Measurements from ENCODE around the gene CADM2. TPM values are rescaled to one million over a fixed set of nuclear protein-coding genes. Genes with fewer than 3 reads are reported as not detected.

The CADM2 gene
- total RNA-seq, 1 donor, result not detected

GRCh38 chr3:85785766-85786165 lies 827.0 kb downstream of the CADM2 start:
- TF ChIP-seq CTCF (IDR thresholded peaks at IDR 0.05; ENCODE audit: extremely low read depth, low read depth, low read length), result no peak
- H3K4me1 ChIP-seq (ENCODE audit: insufficient read depth, low read length), result no peaks in the 10 kb centered on the region
- no peak overlapping the region for H3K4me2 ChIP-seq (ENCODE audit: insufficient read depth, low read length)

GRCh38 chr3:85790445-85791030 lies 831.7 kb downstream of the CADM2 start:
- Histone ChIP-seq H3K4me1 (ENCODE audit: insufficient read depth, low read length) (no peaks in the 10 kb centered on the region), H3K4me2 (ENCODE audit: insufficient read depth, low read length) (no peak overlapping the region), H3K79me2 (ENCODE audit: insufficient read depth, low read length) (no peaks in the 10 kb centered on the region), H3K9me3 (ENCODE audit: low read depth, low read length) (peaks cover 2% of the 10 kb centered on the region), H3K4me3 (ENCODE audit: insufficient read depth, low read length) (no peak overlapping the region), H3K36me3 (ENCODE audit: insufficient read depth, low read length) (no peaks in the 10 kb centered on the region), H3K27ac (ENCODE audit: low read depth, low read length) (no peak overlapping the region), H2AFZ (ENCODE audit: low read length) (no peak overlapping the region), H3K27me3 (ENCODE audit: insufficient read depth, low read length) (no peaks in the 10 kb centered on the region), H4K20me1 (ENCODE audit: insufficient read depth, low read length) (no peaks in the 10 kb centered on the region)
- TF ChIP-seq CTCF (IDR thresholded peaks at IDR 0.05; ENCODE audit: extremely low read depth, low read depth, low read length), result no peak
- DNase-seq (ENCODE audit: insufficient read length, low spot score, missing footprints), result no peak

More at GRCh38 chr3:85785766-85786165, 827.0 kb downstream of the CADM2 start:
- DNase-seq (ENCODE audit: insufficient read length, low spot score, missing footprints), result no peak
- no peaks in the 10 kb centered on the region for H3K36me3 ChIP-seq (ENCODE audit: insufficient read depth, low read length)
- no peak overlapping the region for H3K27ac ChIP-seq (ENCODE audit: low read depth, low read length)
- no peak overlapping the region for H2AFZ ChIP-seq (ENCODE audit: low read length)
- peaks cover 5% of the 10 kb centered on the region for H3K9me3 ChIP-seq (ENCODE audit: low read depth, low read length)
- H3K27me3 ChIP-seq (ENCODE audit: insufficient read depth, low read length), result no peaks in the 10 kb centered on the region
- H3K4me3 ChIP-seq (ENCODE audit: insufficient read depth, low read length), result no peak overlapping the region
- no peaks in the 10 kb centered on the region for H3K79me2 ChIP-seq (ENCODE audit: insufficient read depth, low read length)
- H4K20me1 ChIP-seq (ENCODE audit: insufficient read depth, low read length), result no peaks in the 10 kb centered on the region

GRCh38 chr3:85796140-85796539 lies 837.4 kb downstream of the CADM2 start:
- DNase-seq (ENCODE audit: insufficient read length, low spot score, missing footprints), result no peak
- Histone ChIP-seq H4K20me1 (ENCODE audit: insufficient read depth, low read length) (no peaks in the 10 kb centered on the region), H3K36me3 (ENCODE audit: insufficient read depth, low read length) (no peaks in the 10 kb centered on the region), H3K9me3 (ENCODE audit: low read depth, low read length) (no peaks in the 10 kb centered on the region), H3K79me2 (ENCODE audit: insufficient read depth, low read length) (no peaks in the 10 kb centered on the region), H3K27ac (ENCODE audit: low read depth, low read length) (no peak overlapping the region), H3K27me3 (ENCODE audit: insufficient read depth, low read length) (no peaks in the 10 kb centered on the region), H3K4me3 (ENCODE audit: insufficient read depth, low read length) (no peak overlapping the region), H3K4me1 (ENCODE audit: insufficient read depth, low read length) (no peaks in the 10 kb centered on the region), H2AFZ (ENCODE audit: low read length) (no peak overlapping the region), H3K4me2 (ENCODE audit: insufficient read depth, low read length) (no peak overlapping the region)
- TF ChIP-seq CTCF (IDR thresholded peaks at IDR 0.05; ENCODE audit: extremely low read depth, low read depth, low read length), result no peak

- no peaks in the 10 kb centered on the region for H3K36me3 ChIP-seq (ENCODE audit: insufficient read depth, low read length)
- H3K4me2 ChIP-seq (ENCODE audit: insufficient read depth, low read length), result no peak overlapping the region
- H3K9me3 ChIP-seq (ENCODE audit: low read depth, low read length), result no peaks in the 10 kb centered on the region
- H3K79me2 ChIP-seq (ENCODE audit: insufficient read depth, low read length), result no peaks in the 10 kb centered on the region
- no peak overlapping the region for H3K4me3 ChIP-seq (ENCODE audit: insufficient read depth, low read length)
- no peaks in the 10 kb centered on the region for H3K27me3 ChIP-seq (ENCODE audit: insufficient read depth, low read length)
- no peaks in the 10 kb centered on the region for H4K20me1 ChIP-seq (ENCODE audit: insufficient read depth, low read length)
- no peak for TF ChIP-seq CTCF (IDR thresholded peaks at IDR 0.05; ENCODE audit: extremely low read depth, low read depth, low read length)
- no peak for DNase-seq (ENCODE audit: insufficient read length, low spot score, missing footprints)
- H3K4me1 ChIP-seq (ENCODE audit: insufficient read depth, low read length), result no peaks in the 10 kb centered on the region
- H2AFZ ChIP-seq (ENCODE audit: low read length), result no peak overlapping the region
- H3K27ac ChIP-seq (ENCODE audit: low read depth, low read length), result no peak overlapping the region
Observed at GRCh38 chr3:85800676-85801075, 841.9 kb downstream of the CADM2 start.

Measured in osteoblast (primary cell).